Nephron (organoid): ENCODE results near the gene CCDC33.

Experiments used
- H3K27ac Mint-ChIP-seq, 3 experiments: 2 replicates each; pipeline ENCODE4 v1.8.0; 2020; ENCODE audit warnings: mixed read lengths in 3 of 3, mild to moderate bottlenecking in 2 of 3, moderate library complexity in 1 of 3
- H3K27me3 Mint-ChIP-seq: 2 replicates; pipeline ENCODE4 v1.8.0; 2021; ENCODE audit warnings: low read depth, mild to moderate bottlenecking, moderate library complexity, mixed read lengths
- H3K36me3 Mint-ChIP-seq: 2 replicates; pipeline ENCODE4 v1.8.0; 2020; ENCODE audit warnings: low read depth, mixed read lengths
- H3K4me1 Mint-ChIP-seq: 2 replicates; pipeline ENCODE4 v1.8.0; 2020; ENCODE audit warnings: mixed read lengths
- H3K4me3 Mint-ChIP-seq, 3 experiments: 2 replicates each; pipeline ENCODE4 v1.8.0; 2020; ENCODE audit warnings: mild to moderate bottlenecking in 3 of 3, mixed read lengths in 3 of 3, moderate library complexity in 2 of 3
- H3K9me3 Mint-ChIP-seq: 2 replicates; pipeline ENCODE4 v1.8.0; 2020; ENCODE audit warnings: mixed read lengths
- TF ChIP-seq, protein P1 (sequence below), 3 experiments: fragments of 200-600 bp; sonication (generic); IDR thresholded peaks; one replicate each; pipeline ENCODE4 v1.5.0; 2021; ENCODE audit warnings: antibody characterized with exemption in 3 of 3; ENCODE audit not compliant: unreplicated experiment in 3 of 3

Gene CCDC33

DNA sequence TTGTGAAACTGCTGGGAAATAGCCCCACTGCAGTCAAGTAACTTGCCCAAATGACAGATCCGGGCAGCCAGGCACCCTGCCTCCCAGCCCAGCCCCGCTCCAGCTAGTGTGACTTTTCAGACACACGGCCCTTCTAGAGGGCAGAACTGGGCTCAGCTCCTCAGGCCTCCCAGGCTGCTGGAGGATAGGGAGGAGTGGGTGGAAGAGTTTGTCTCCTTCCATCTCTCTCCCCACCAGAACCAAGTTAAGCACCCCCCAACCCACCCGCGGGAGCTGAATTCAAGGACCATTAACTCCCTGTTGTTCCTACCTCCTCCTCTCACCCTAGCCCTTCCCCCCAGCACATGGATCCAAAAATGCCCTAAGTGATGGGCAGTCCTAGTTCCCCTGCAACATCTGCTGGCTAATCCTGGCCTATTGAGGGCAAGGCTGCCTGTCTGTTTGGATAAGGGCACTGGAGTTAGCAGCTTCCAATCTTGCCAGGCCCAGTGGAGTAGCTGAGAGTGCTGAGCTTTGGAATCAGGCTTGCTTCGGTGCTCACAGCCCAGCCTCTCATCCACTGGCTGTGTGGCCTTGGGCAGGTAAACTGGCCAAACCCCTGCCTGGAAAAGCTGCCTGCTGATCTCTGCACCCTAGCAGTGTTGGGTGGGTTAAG, 3.1 kb downstream of the CCDC33 start:
- Mint-ChIP-seq H3K4me1 (peaks cover 41% of the 10 kb centered on the region), H3K4me3 (no peak overlapping the region), H3K36me3 (no peaks in the 10 kb centered on the region), H3K27me3 (peaks cover 24% of the 10 kb centered on the region), H3K27ac (peak overlapping the region in 2 of 3 experiments; percentile 53 to 84), H3K9me3 (no peaks in the 10 kb centered on the region)
- TF ChIP-seq, protein P1, sequence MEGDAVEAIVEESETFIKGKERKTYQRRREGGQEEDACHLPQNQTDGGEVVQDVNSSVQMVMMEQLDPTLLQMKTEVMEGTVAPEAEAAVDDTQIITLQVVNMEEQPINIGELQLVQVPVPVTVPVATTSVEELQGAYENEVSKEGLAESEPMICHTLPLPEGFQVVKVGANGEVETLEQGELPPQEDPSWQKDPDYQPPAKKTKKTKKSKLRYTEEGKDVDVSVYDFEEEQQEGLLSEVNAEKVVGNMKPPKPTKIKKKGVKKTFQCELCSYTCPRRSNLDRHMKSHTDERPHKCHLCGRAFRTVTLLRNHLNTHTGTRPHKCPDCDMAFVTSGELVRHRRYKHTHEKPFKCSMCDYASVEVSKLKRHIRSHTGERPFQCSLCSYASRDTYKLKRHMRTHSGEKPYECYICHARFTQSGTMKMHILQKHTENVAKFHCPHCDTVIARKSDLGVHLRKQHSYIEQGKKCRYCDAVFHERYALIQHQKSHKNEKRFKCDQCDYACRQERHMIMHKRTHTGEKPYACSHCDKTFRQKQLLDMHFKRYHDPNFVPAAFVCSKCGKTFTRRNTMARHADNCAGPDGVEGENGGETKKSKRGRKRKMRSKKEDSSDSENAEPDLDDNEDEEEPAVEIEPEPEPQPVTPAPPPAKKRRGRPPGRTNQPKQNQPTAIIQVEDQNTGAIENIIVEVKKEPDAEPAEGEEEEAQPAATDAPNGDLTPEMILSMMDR (IDR thresholded peaks at IDR 0.05; ENCODE audit: unreplicated experiment in 3 of 3) = no peak

DNA sequence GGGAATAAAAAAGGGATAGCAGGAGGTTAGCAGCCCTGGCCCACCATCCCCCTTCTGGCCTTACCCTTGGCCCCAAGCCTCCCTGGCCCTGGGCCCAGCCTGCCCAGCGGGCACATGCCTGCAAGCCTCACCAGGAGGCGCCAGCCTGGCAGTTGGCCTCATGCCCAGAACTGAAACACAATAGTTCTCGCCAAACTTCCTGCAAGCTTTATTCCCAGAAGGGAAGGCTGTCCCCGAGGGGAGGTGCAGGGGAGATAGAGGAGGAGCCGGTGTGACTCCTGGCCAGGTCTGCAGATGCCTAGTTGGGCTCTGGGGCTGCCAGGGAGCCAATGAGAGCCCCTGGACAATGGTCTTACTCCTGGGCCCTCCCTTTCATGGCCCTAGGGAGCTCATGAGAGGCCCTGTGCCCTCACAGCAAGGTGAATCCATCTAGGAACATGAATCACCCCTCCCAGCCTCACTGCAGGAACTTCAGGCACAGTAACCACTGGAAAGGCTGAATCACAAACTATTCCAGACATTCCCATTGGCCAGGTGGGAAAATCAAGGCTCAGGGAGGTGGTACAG, 4.0 kb downstream of the CCDC33 start:
- Mint-ChIP-seq H3K27ac (peak overlapping the region in 2 of 3 experiments; percentile 29 to 53), H3K4me3 (no peak overlapping the region)
- TF ChIP-seq, protein P1 (IDR thresholded peaks at IDR 0.05; ENCODE audit: unreplicated experiment in 3 of 3) = peak in 2 of 3 experiments; percentile 28 to 37

DNA sequence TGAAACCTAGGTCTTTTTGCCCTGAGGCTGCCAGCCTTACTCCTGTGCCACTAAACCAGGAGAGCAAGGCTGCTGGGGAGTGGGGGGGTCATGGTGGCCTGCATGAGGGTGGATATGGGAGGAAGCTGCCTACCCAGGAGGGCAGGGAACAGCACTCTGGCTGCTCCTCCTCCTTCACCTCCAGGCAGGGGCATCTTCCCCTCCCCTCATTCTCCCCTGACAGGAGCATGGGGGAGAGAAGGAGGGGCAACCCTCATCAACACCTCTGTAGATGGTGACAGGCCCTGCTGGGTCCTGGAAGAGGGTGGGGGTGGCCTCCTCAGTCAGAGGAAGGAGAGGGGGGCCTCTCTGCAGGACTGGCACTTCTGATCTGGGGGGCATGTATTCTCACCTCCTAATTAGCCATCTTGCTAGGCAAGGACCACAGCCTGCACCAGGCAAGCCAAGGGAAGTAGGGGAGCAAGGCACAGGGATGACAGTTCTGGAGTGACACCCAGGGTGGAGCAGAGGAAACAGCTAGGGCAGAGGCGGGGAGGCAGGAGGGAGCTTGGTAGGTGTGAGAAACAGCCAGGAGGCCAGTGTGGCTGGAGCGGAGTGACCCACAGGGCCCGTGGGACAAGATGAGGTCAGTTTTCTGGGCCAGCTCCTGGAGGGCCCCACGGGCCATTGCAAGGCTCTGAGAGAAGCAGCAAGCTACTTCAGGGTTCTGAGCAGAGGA, 4.9 kb downstream of the CCDC33 start:
- Mint-ChIP-seq H3K4me3 (no peak overlapping the region), H3K27me3 (peaks cover 27% of the 10 kb centered on the region), H3K4me1 (peaks cover 47% of the 10 kb centered on the region), H3K9me3 (no peaks in the 10 kb centered on the region), H3K27ac (peak overlapping the region in 2 of 3 experiments; percentile 16 to 43), H3K36me3 (no peaks in the 10 kb centered on the region)
- TF ChIP-seq, protein P1 (IDR thresholded peaks at IDR 0.05; ENCODE audit: unreplicated experiment in 3 of 3) = no peak

More for the DNA sequence above, 4.0 kb downstream of the CCDC33 start:
- peaks cover 41% of the 10 kb centered on the region for H3K4me1 Mint-ChIP-seq
- H3K27me3 Mint-ChIP-seq = peaks cover 27% of the 10 kb centered on the region
- H3K9me3 Mint-ChIP-seq = no peaks in the 10 kb centered on the region
- H3K36me3 Mint-ChIP-seq = no peaks in the 10 kb centered on the region

DNA sequence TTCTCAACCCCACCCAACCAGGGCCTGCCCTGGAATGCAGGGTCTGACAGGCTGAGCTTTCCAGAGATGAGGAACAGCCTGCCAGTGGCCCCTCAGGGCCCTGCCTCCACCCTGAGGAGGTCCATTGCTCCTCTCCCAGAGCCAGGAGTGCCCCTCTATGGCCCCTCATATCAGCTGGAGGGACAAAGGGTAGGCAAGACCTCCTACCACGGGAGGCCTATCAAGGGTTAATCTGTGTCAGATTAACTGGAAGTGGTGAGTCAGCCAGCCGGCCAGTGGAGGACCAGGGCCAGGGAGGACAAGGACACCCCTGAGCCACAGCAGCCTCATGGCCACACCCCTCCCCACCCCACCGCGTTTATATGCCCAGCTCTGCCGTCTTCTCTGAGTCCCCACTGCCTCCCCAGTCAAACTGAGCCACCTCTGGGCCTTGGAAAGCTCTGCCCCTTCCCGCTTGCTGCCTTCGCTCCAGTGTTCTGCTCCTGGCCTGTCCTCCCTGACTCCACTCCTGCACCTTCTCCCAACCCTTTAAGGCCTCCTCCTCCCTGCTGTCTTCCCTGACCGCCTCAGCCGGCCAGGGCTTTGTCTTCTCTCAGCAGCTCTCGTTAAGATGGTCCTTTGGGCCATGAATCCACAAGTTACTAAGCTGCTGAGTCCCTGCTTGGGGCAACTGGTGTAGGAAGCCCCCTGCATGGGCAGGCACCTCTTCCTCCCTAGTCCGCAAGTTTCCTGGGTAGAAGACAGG, 6.5 kb downstream of the CCDC33 start:
- TF ChIP-seq, protein P1 (IDR thresholded peaks at IDR 0.05; ENCODE audit: unreplicated experiment in 3 of 3) = no peak
- H3K4me1 Mint-ChIP-seq = peaks cover 52% of the 10 kb centered on the region
- H3K4me3 Mint-ChIP-seq = peak overlapping the region in 2 of 3 experiments; percentile 7 to 8
- H3K27ac Mint-ChIP-seq = peak overlapping the region in 2 of 3 experiments; percentile 32 to 93
- no peaks in the 10 kb centered on the region for H3K9me3 Mint-ChIP-seq
- peaks cover 27% of the 10 kb centered on the region for H3K27me3 Mint-ChIP-seq
- H3K36me3 Mint-ChIP-seq = no peaks in the 10 kb centered on the region

DNA sequence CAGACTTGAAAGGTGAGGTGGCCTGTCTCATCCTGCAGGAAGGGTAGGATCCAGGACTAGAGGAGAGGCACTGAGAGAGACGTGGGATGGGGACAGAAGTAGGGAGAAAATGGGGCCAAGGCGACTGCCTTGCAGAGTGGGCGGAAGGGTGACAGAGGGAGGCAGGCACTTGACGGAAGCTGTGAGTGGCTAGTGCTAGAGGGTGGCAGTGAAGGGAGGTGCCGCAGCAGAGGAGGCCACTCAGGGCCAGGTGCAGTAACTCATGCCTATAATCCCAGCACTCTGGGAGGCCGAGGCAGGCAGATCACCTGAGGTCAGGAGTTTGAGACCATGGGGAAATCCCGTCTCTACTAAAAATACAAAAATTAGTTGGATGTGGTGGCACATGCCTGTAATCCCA, 7.3 kb downstream of the CCDC33 start:
- H3K27me3 Mint-ChIP-seq = peaks cover 29% of the 10 kb centered on the region
- H3K27ac Mint-ChIP-seq = peak overlapping the region in 1 of 3 experiments; percentile 93
- TF ChIP-seq, protein P1 (IDR thresholded peaks at IDR 0.05; ENCODE audit: unreplicated experiment in 3 of 3) = no peak
- H3K4me3 Mint-ChIP-seq = no peak overlapping the region
- H3K36me3 Mint-ChIP-seq = no peaks in the 10 kb centered on the region
- H3K9me3 Mint-ChIP-seq = no peaks in the 10 kb centered on the region
- peaks cover 51% of the 10 kb centered on the region for H3K4me1 Mint-ChIP-seq
